ENCODE results near the gene MVB12B. TPM values are rescaled to one million over a fixed set of nuclear protein-coding genes. Genes with fewer than 3 reads are reported as not detected.

MVB12B gene
- total RNA-seq, 1 donor from 2014 or later = 0.49 TPM

- DNase-seq = no peak
- H3K36me3 Mint-ChIP-seq (ENCODE audit: low read depth) = no peaks in the 10 kb centered on the region
- H3K27ac Mint-ChIP-seq = no peak overlapping the region
- H3K4me3 Mint-ChIP-seq = no peak overlapping the region
- peaks cover 25% of the 10 kb centered on the region for H3K27me3 Mint-ChIP-seq
- intact Hi-C loops (cut with micrococcal nuclease) = no loop called here
- peaks cover 3% of the 10 kb centered on the region for H3K4me1 Mint-ChIP-seq
- H3K9me3 Mint-ChIP-seq = no peaks in the 10 kb centered on the region
These were observed 130.0 kb downstream of the MVB12B start for GRCh38 chr9:126456441-126457174.

GRCh38 chr9:126457175-126457547 is 130.5 kb downstream of the MVB12B start:
- Mint-ChIP-seq H3K27ac (no peak overlapping the region), H3K4me3 (no peak overlapping the region), H3K36me3 (ENCODE audit: low read depth) (no peaks in the 10 kb centered on the region), H3K4me1 (peaks cover 3% of the 10 kb centered on the region), H3K27me3 (peaks cover 24% of the 10 kb centered on the region), H3K9me3 (no peaks in the 10 kb centered on the region)
- no peak for DNase-seq
- intact Hi-C loops (cut with micrococcal nuclease) = no loop called here

- Mint-ChIP-seq H3K9me3 (no peaks in the 10 kb centered on the region), H3K4me3 (no peak overlapping the region), H3K27me3 (peaks cover 26% of the 10 kb centered on the region), H3K36me3 (ENCODE audit: low read depth) (no peaks in the 10 kb centered on the region), H3K27ac (no peak overlapping the region), H3K4me1 (peaks cover 3% of the 10 kb centered on the region)
- no peak for DNase-seq
- intact Hi-C loops (cut with micrococcal nuclease) = no loop called here
These were observed 131.3 kb downstream of the MVB12B start for GRCh38 chr9:126457890-126458289.

- Mint-ChIP-seq H3K4me3 (no peak overlapping the region), H3K36me3 (ENCODE audit: low read depth) (no peaks in the 10 kb centered on the region), H3K27me3 (peaks cover 30% of the 10 kb centered on the region), H3K27ac (no peak overlapping the region), H3K9me3 (no peaks in the 10 kb centered on the region), H3K4me1 (no peaks in the 10 kb centered on the region)
- intact Hi-C loops (cut with micrococcal nuclease) = no loop called here
- DNase-seq = no peak
These were observed 132.5 kb downstream of the MVB12B start for GRCh38 chr9:126459126-126459525.

GRCh38 chr9:126459546-126459945 is 132.9 kb downstream of the MVB12B start:
- no peaks in the 10 kb centered on the region for H3K36me3 Mint-ChIP-seq (ENCODE audit: low read depth)
- no peaks in the 10 kb centered on the region for H3K9me3 Mint-ChIP-seq
- no peaks in the 10 kb centered on the region for H3K4me1 Mint-ChIP-seq
- no peak overlapping the region for H3K27ac Mint-ChIP-seq
- intact Hi-C loops (cut with micrococcal nuclease) = no loop called here
- H3K27me3 Mint-ChIP-seq = peaks cover 32% of the 10 kb centered on the region
- H3K4me3 Mint-ChIP-seq = no peak overlapping the region
- no peak for DNase-seq

GRCh38 chr9:126459965-126460843 is 133.6 kb downstream of the MVB12B start:
- Mint-ChIP-seq H3K27me3 (peaks cover 36% of the 10 kb centered on the region), H3K9me3 (no peaks in the 10 kb centered on the region), H3K36me3 (ENCODE audit: low read depth) (no peaks in the 10 kb centered on the region), H3K27ac (no peak overlapping the region), H3K4me1 (no peaks in the 10 kb centered on the region), H3K4me3 (no peak overlapping the region)
- intact Hi-C loops (cut with micrococcal nuclease) = no loop called here
- DNase-seq = no peak

DNA sequence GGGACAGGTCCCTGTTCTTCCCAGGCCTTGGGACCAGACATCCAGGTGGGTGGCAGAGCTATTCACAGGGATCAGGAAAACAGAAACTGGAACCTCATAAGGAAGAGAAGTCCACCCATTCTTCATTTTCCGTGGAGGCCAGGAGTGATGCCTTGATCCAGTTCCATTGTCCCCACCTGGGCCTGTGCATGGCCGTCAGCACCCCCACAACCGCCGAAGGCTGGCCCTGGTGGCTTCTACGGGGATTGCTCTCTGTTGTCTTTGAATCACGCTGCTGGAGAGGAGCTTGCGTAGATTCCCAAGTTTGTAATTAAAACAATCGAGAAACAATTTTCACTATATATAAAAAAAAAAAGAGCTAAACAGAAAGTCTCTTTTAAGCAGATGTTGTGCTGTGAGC is 134.4 kb downstream of the MVB12B start:
- Mint-ChIP-seq H3K27me3 (peaks cover 44% of the 10 kb centered on the region), H3K9me3 (no peaks in the 10 kb centered on the region), H3K4me3 (no peak overlapping the region), H3K4me1 (no peaks in the 10 kb centered on the region), H3K36me3 (ENCODE audit: low read depth) (no peaks in the 10 kb centered on the region), H3K27ac (no peak overlapping the region)
- no peak for DNase-seq
- intact Hi-C loops (cut with micrococcal nuclease) = no loop called here

GRCh38 chr9:126461608-126462007 is 135.0 kb downstream of the MVB12B start:
- Mint-ChIP-seq H3K27me3 (peaks cover 47% of the 10 kb centered on the region), H3K9me3 (no peaks in the 10 kb centered on the region), H3K4me3 (no peak overlapping the region), H3K27ac (no peak overlapping the region), H3K36me3 (ENCODE audit: low read depth) (no peaks in the 10 kb centered on the region), H3K4me1 (no peaks in the 10 kb centered on the region)
- intact Hi-C loops (cut with micrococcal nuclease) = no loop called here
- DNase-seq = no peak

- Mint-ChIP-seq H3K4me1 (no peaks in the 10 kb centered on the region), H3K27me3 (peaks cover 50% of the 10 kb centered on the region), H3K9me3 (no peaks in the 10 kb centered on the region), H3K4me3 (no peak overlapping the region), H3K36me3 (ENCODE audit: low read depth) (peaks cover 3% of the 10 kb centered on the region), H3K27ac (no peak overlapping the region)
- DNase-seq = no peak
- intact Hi-C loops (cut with micrococcal nuclease) = no loop called here
These were observed 136.0 kb downstream of the MVB12B start for GRCh38 chr9:126462617-126463016.

GRCh38 chr9:126463426-126463825 is 136.8 kb downstream of the MVB12B start:
- Mint-ChIP-seq H3K4me3 (no peak overlapping the region), H3K36me3 (ENCODE audit: low read depth) (peaks cover 3% of the 10 kb centered on the region)

GRCh38 chr9:126464694-126465441 is 138.2 kb downstream of the MVB12B start:
- Mint-ChIP-seq H3K4me3 (no peak overlapping the region), H3K36me3 (ENCODE audit: low read depth) (peaks cover 3% of the 10 kb centered on the region), H3K4me1 (peaks cover 19% of the 10 kb centered on the region), H3K27ac (no peak overlapping the region), H3K9me3 (no peaks in the 10 kb centered on the region), H3K27me3 (peaks cover 56% of the 10 kb centered on the region)
- no peak for DNase-seq
- intact Hi-C loops (cut with micrococcal nuclease) = no loop called here

More at GRCh38 chr9:126463426-126463825, 136.8 kb downstream of the MVB12B start:
- H3K4me1 Mint-ChIP-seq = peaks cover 6% of the 10 kb centered on the region
- H3K27ac Mint-ChIP-seq = no peak overlapping the region
- H3K9me3 Mint-ChIP-seq = no peaks in the 10 kb centered on the region
- peaks cover 56% of the 10 kb centered on the region for H3K27me3 Mint-ChIP-seq
- DNase-seq = no peak
- intact Hi-C loops (cut with micrococcal nuclease) = no loop called here

DNA sequence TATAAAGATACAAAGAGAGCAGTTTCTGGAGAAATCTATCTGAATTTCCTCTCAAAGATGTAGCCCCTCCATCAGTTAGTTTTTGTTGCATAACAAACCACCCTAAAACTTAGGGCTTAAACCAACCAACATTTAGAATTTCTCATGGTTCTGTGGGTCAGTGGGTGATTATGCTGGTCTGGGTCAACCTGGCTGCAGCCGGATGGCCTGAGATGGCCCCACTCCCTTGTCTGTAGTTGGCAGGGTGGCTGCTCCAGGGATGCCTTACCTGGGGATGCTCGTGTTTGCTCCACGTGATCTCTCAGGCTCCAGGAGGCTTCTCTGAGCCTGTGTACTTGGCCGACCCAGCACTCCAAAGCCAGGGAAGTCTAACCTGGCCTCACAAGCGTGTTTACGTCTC is 139.3 kb downstream of the MVB12B start:
- no peak for DNase-seq
- no peak overlapping the region for H3K27ac Mint-ChIP-seq
- intact Hi-C loops (cut with micrococcal nuclease) = no loop called here
- H3K4me1 Mint-ChIP-seq = peaks cover 30% of the 10 kb centered on the region
- no peak overlapping the region for H3K4me3 Mint-ChIP-seq
- H3K27me3 Mint-ChIP-seq = peaks cover 49% of the 10 kb centered on the region
- no peaks in the 10 kb centered on the region for H3K9me3 Mint-ChIP-seq
- H3K36me3 Mint-ChIP-seq (ENCODE audit: low read depth) = peaks cover 3% of the 10 kb centered on the region

- Mint-ChIP-seq H3K27me3 (peaks cover 50% of the 10 kb centered on the region), H3K4me1 (peaks cover 47% of the 10 kb centered on the region)
These were observed 141.7 kb downstream of the MVB12B start for GRCh38 chr9:126468141-126468825.

More at GRCh38 chr9:126468141-126468825, 141.7 kb downstream of the MVB12B start:
- Mint-ChIP-seq H3K27ac (no peak overlapping the region), H3K9me3 (no peaks in the 10 kb centered on the region), H3K36me3 (ENCODE audit: low read depth) (peaks cover 3% of the 10 kb centered on the region), H3K4me3 (no peak overlapping the region)
- no peak for DNase-seq
- intact Hi-C loops (cut with micrococcal nuclease) = no loop called here
